HG03103 (cell line): Measurements from ENCODE around the gene DIP2B.
"Not testable (repeated sequence)": the region's sequence is repeated elsewhere in the genome, so short reads cannot be mapped to it uniquely, and the experiment has no call there.

Experiments
- ATAC-seq: cut with Tn5 transposase; IDR thresholded peaks from one replicate; pipeline ENCODE4 v1.9.1; 2021; ENCODE audit warnings: low read depth; ENCODE audit not compliant: unreplicated experiment

DIP2B gene

GRCh38 chr12:50546441-50547318, 41.9 kb downstream of the DIP2B start:
- no peak for ATAC-seq

- ATAC-seq = no peak
Observed at GRCh38 chr12:50547742-50548141, 43.0 kb downstream of the DIP2B start.

GRCh38 chr12:50549885-50550284, 45.1 kb downstream of the DIP2B start:
- ATAC-seq = no peak

GRCh38 chr12:50550530-50551223, 45.9 kb downstream of the DIP2B start:
- ATAC-seq = no peak

GRCh38 chr12:50551866-50552265, 47.1 kb downstream of the DIP2B start:
- no peak for ATAC-seq

GRCh38 chr12:50554651-50555050, 49.9 kb downstream of the DIP2B start:
- no peak for ATAC-seq

- ATAC-seq = no peak
Observed at GRCh38 chr12:50555471-50555885, 50.7 kb downstream of the DIP2B start.

GRCh38 chr12:50556273-50556672, 51.5 kb downstream of the DIP2B start:
- no peak for ATAC-seq

GRCh38 chr12:50556796-50557195, 52.0 kb downstream of the DIP2B start:
- ATAC-seq = not testable (repeated sequence)

- no peak for ATAC-seq
Observed at GRCh38 chr12:50557421-50557820, 52.6 kb downstream of the DIP2B start.

GRCh38 chr12:50558970-50559369, 54.2 kb downstream of the DIP2B start:
- ATAC-seq = no peak

GRCh38 chr12:50562520-50563433, 58.0 kb downstream of the DIP2B start:
- no peak for ATAC-seq

GRCh38 chr12:50563434-50563787, 58.6 kb downstream of the DIP2B start:
- no peak for ATAC-seq

GRCh38 chr12:50564237-50564947, 59.6 kb downstream of the DIP2B start:
- ATAC-seq = no peak

- no peak for ATAC-seq
Observed at GRCh38 chr12:50564948-50565297, 60.1 kb downstream of the DIP2B start.

- no peak for ATAC-seq
Observed at GRCh38 chr12:50566066-50566465, 61.3 kb downstream of the DIP2B start.

GRCh38 chr12:50567926-50568325, 63.1 kb downstream of the DIP2B start:
- no peak for ATAC-seq

GRCh38 chr12:50568338-50569091, 63.7 kb downstream of the DIP2B start:
- no peak for ATAC-seq

- ATAC-seq = no peak
Observed at GRCh38 chr12:50569321-50569720, 64.5 kb downstream of the DIP2B start.

GRCh38 chr12:50569876-50570275, 65.1 kb downstream of the DIP2B start:
- no peak for ATAC-seq
